Fibroblast of mammary gland (primary cell): ENCODE results near the gene TFR2.
A peak's percentile ranks its signal among the peaks of the same experiment; 100 is the strongest.

Experiments used
- DNase-seq: peaks from one replicate; pipeline ENCODE4 v3.0.0-alpha.2; 2010; ENCODE audit warnings: low read depth
- H3K4me3 ChIP-seq: 2 replicates; pipeline ENCODE4 v1.5.1; 2011; ENCODE audit warnings: low read depth, mild to moderate bottlenecking, low read length, moderate library complexity; ENCODE audit not compliant: control insufficient read depth
- TF ChIP-seq, protein P1 (sequence below): conservative IDR thresholded peaks from 2 replicates; pipeline ENCODE4 v1.5.1; 2011; ENCODE audit warnings: low read depth, low read length, inconsistent platforms; ENCODE audit not compliant: control insufficient read depth, insufficient read depth

TFR2 gene

DNA sequence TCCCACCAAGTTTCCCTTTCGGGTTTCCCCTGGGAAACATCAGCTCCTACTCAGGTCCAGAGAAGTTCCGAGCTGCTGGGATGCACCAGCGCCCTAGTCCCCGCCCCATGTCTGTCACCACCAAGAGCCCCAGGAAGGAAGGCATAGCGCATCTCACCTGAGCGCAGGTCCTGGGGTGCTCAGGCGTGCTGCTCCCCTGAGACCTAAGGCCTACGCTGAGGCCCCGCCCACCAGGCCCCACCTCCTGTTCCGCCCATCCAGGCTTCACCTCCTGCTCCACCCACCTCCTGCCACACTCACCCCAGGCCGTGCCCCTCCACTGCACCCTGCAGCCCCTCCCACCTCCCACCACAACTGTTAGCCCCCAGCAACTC is 1.2 kb upstream of the TFR2 start:
- TF ChIP-seq, protein P1, sequence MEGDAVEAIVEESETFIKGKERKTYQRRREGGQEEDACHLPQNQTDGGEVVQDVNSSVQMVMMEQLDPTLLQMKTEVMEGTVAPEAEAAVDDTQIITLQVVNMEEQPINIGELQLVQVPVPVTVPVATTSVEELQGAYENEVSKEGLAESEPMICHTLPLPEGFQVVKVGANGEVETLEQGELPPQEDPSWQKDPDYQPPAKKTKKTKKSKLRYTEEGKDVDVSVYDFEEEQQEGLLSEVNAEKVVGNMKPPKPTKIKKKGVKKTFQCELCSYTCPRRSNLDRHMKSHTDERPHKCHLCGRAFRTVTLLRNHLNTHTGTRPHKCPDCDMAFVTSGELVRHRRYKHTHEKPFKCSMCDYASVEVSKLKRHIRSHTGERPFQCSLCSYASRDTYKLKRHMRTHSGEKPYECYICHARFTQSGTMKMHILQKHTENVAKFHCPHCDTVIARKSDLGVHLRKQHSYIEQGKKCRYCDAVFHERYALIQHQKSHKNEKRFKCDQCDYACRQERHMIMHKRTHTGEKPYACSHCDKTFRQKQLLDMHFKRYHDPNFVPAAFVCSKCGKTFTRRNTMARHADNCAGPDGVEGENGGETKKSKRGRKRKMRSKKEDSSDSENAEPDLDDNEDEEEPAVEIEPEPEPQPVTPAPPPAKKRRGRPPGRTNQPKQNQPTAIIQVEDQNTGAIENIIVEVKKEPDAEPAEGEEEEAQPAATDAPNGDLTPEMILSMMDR: no peak
- H3K4me3 ChIP-seq: no peak overlapping the region
- no peak for DNase-seq

DNA sequence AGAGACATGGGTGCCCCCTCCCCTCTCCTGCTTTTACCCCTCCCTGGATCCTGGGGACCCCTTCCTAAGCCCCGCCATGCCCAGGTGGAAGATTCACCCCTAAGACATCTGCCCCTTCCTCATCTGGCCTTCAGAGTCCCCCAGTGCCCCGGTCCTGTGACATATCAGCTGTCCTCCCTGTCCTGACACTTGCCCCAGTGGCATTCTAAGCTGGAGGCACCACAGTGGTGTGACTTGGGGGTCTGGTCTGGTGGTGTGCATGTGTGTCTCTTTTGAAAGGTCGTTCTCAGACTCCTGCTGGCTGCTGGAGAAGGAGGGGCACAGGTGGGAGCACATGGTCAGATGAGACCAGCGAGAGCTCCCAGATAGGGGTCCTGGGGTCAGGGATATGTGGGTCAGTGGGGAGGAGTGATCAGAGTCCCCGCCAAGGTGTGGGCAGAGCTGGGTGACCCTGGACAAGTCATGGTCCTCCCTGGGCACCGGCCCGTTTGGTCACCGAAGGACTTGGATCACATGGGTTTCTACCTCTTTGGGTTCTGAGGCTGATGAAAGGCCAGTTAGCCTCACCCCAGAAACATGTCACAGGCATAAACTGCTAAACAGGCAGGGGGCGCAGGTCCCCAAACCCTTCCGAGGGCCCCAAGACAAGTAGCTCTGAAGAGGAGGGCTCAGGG is 645 bp upstream of the TFR2 start:
- no peak for DNase-seq
- TF ChIP-seq, protein P1: no peak
- H3K4me3 ChIP-seq: no peak overlapping the region

DNA sequence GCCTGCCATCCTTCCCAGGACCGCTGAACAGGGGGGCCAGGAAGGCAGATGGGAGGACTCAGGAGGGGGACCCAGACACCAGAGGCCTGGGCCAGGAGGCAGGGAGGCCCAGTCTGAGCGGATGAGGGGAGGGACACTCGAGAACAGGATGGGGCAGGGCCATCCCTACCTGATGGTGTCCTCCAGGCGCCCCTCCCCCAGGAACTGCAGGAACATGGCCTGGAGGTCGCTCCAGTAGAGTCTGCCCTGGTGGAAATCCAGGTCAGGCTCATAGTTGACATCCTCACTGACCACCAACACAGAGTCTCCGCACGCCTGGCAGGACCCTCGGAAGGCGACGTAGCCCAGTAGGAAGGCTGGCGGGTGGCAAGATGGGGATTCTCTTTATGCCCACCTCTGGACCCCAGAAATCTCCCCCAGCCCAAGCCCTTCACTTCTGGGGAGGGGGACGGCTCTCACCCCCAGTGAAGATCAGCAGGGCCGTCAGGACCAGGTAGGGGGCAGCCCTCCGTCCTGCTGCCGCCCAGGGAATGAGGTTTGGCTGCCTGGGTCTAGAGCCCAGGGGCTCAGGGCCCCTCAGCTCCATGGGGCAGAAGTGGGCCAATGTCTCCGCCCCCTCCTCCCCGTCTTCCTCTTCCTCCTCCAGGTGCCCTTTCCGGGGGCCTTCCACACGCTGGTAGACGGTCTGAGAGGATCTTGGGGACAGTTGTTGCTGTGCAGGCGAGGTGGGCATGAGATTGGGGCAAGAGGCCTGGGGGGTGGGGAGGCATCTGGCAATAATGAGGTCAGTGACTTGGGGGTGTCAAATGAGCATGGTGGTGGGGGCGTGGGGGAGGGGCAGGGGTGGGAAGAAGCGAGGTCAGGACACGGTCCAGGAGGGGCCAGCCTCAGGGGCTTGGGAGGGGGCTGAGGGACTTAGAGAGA is 573 bp downstream of the TFR2 start:
- no peak overlapping the region for H3K4me3 ChIP-seq
- TF ChIP-seq, protein P1: no peak
- DNase-seq: no peak

DNA sequence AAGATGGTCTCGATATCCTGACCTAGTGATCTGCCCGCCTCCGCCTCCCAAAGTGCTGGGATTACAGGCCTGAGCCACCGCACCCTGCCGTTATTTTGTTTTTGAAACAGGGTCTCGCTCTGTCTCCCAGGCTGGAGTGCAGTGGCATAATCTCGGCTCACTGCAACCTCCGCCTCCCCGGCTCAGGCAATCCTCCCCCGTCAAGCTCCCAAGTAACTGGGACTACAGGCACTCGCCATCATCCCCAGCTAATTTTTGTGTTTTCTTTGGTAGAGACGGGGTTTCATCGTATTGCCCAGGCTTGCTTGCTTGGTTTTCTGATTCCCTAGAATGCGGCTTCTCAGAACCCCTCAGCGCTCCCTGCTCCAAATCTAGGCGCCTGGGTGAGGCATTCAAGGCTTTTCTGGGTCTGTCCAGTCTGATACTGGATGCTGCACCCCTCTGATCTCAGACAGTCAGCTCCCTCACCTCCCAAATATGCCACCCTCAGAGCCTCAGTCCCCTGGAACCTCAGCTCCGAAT is 1.3 kb downstream of the TFR2 start:
- DNase-seq: no peak
- TF ChIP-seq, protein P1: no peak
- no peak overlapping the region for H3K4me3 ChIP-seq

DNA sequence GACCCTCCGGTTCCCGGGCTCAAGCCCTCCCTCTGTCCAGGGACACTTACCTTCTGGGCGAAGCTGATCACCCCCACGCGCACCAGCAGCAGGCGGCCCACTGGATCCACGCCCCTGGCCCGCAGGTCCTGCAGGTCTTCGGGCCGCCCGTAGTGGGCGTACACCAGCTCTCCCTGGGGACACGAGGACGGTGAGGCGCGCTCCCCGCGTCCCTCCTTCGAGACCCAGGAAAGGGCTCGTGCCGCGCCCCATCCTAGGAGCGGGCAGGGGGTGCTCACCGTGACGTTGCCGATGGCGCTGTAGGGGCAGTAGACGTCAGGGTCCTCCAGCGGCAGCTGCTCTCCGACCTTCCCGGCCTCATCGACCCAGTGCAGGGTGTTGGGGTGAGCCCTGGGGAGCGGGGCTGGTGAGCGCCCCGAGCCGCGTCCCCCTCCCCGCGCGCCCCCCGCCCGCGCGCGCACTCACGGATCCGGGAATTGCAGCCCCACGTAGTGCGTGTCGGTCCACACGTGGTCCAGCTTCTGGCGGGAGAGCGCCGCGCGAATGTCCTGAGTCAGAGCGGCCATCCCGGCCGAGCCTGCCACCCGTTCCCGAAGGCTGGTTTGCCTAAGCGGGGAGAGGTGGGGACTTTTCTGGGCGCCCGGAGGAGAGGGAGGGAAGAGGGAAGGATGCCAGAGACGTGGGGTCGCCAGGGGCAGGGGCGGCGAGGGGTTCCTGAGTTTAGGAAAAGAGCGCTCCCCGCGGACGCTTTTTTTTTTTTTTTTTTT is 8.2 kb downstream of the TFR2 start:
- peak; percentile 24 for DNase-seq
- TF ChIP-seq, protein P1: peak; percentile 20
- peak overlapping the region; percentile 19 for H3K4me3 ChIP-seq

DNA sequence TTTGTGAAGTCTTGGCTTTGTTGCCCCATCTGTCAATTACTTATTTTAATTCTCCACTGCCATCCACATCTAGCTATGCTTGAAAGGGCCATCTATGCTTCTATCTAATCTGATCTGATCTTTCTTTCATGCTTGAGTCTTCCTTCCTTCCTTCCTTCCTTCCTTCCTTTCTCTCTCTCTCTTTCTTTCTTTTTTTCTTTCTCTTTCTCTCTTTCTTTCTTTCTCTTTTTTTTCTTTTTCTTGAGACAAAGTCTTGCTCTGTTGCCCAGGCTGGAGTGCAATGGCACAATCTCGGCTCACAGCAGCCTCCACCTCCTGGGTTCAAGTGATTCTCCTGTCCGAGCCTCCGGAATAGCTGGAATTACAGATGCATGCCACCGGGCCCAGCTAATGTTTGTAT is 11.3 kb downstream of the TFR2 start:
- no peak for DNase-seq
- H3K4me3 ChIP-seq: no peak overlapping the region
- TF ChIP-seq, protein P1: no peak
